GM18499 (cell line): Measurements from ENCODE around the gene C8G.

Experiments
- ATAC-seq: cut with Tn5 transposase; IDR thresholded peaks from one replicate; pipeline ENCODE4 v1.9.1; 2021; ENCODE audit warnings: moderate number of reproducible peaks; ENCODE audit not compliant: insufficient read depth, unreplicated experiment

C8G gene

GRCh38 chr9:136979769-136980587 lies 34.9 kb downstream of the C8G start:
- no peak for ATAC-seq

- ATAC-seq: no peak
Measured at GRCh38 chr9:136980669-136981478, 35.8 kb downstream of the C8G start.

GRCh38 chr9:136981588-136982231 lies 36.7 kb downstream of the C8G start:
- ATAC-seq: no peak

- ATAC-seq: no peak
Measured at GRCh38 chr9:136982232-136983051, 37.4 kb downstream of the C8G start, which contains the start of gene LCNL1. Gene LCNL1 (plus strand): TSS chr9:136982993. CDS start chr9:136983587, 594 bp downstream.

- ATAC-seq: no peak
Measured at GRCh38 chr9:136983167-136983566, 38.1 kb downstream of the C8G start.

- ATAC-seq: no peak
Measured at GRCh38 chr9:136983656-136984314, 38.7 kb downstream of the C8G start.

- ATAC-seq: no peak
Measured at GRCh38 chr9:136984464-136985026, 39.5 kb downstream of the C8G start.

- no peak for ATAC-seq
Measured at GRCh38 chr9:136985027-136985602, 40.1 kb downstream of the C8G start.

GRCh38 chr9:136985853-136986252 lies 40.8 kb downstream of the C8G start:
- ATAC-seq: no peak

- no peak for ATAC-seq
Measured at GRCh38 chr9:136988872-136989271, 43.8 kb downstream of the C8G start.

- ATAC-seq: no peak
Measured at GRCh38 chr9:136990242-136990911, 45.3 kb downstream of the C8G start.

- ATAC-seq: peak; percentile 65
Measured at GRCh38 chr9:136991993-136992818, 47.2 kb downstream of the C8G start, which contains the start of gene PAXX. Gene PAXX (plus strand): TSS chr9:136992422. CDS start chr9:136992444, 22 bp downstream.

GRCh38 chr9:136992819-136993369 lies 47.9 kb downstream of the C8G start:
- ATAC-seq: no peak

- no peak for ATAC-seq
Measured at GRCh38 chr9:136994180-136994887, 49.3 kb downstream of the C8G start.

- no peak for ATAC-seq
Measured at GRCh38 chr9:136994888-136995230, 49.8 kb downstream of the C8G start.

- no peak for ATAC-seq
Measured at GRCh38 chr9:136995362-136995761, 50.3 kb downstream of the C8G start.
